GM21528 (cell line): ENCODE results near the gene MLXIP.
"Not testable (repeated sequence)": the region's sequence is repeated elsewhere in the genome, so short reads cannot be mapped to it uniquely, and the experiment has no call there.

Source experiments
- ATAC-seq: cut with Tn5 transposase; IDR thresholded peaks from one replicate; pipeline ENCODE4 v1.9.1; 2021; ENCODE audit warnings: mild to moderate bottlenecking, moderate library complexity; ENCODE audit not compliant: unreplicated experiment, low FRiP score

MLXIP gene

DNA sequence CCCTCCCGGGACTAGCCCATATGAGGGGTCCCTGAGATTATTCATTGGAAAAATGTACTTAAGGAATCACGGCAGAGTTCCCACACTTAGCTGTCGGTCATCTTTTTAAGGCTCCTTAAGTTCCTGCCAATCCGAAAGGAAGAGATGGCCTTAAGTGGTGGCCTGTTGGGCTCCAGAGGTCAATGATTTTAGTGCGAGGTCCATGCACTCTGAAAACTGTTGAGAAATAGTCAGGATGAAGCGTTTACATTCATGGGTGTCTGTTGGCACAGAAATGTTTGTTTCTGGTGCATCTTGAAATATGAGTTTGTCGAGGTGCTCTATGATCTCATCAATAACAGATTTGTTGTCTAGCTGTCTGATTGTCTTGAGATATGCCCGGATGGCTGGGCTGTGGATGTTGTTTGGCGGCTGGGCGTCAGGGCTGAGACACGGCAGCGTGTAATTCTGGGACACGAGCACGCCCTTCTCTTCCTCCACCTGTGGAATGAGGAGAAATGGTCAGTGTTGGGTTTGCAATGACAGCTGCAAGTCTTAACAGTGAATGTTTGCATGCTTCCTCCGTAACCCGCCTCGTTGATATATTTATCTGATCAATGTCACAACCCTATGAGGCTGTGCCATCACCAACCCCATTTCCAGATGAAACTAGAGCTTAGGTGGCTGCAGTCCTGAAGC lies 93.8 kb downstream of the MLXIP start:
- no peak for ATAC-seq

DNA sequence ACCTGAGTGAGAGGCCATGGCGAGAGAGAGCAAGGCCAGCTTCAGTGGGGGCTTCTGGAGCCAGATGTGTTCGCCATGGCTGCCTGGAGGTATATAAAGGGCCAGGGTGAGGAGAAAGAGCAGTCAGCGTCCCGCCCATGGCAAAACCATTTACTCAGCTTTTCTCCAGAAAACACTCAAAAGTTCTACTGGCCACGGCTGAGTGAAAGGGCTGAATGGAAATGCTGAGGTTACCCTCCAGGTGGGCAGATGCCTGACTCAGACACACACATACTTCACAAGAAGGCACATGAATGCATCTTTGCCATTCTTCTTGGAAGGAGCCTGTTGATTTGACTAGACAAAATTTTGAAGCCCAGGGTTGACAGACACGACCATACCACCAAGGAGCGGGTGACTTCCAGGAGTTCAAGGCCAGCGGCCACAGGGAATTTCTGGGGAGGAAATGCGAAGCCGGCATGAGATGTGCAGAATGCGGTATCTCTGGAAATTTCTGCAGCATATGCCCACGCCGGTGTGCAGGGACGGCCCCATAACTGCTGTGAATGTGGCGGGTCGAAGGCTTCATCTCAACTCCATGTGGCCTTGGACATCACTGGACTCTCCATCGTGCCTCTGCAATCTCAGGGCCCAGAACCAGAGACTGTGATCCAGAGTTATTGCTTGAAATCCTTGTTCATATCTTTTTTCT lies 95.7 kb downstream of the MLXIP start, which contains the start of gene IL31:
IL31 (minus strand) TSS at position 67 of the 691 bp plus-strand sequence; CDS start at position 18, 49 bp downstream.
- no peak for ATAC-seq

DNA sequence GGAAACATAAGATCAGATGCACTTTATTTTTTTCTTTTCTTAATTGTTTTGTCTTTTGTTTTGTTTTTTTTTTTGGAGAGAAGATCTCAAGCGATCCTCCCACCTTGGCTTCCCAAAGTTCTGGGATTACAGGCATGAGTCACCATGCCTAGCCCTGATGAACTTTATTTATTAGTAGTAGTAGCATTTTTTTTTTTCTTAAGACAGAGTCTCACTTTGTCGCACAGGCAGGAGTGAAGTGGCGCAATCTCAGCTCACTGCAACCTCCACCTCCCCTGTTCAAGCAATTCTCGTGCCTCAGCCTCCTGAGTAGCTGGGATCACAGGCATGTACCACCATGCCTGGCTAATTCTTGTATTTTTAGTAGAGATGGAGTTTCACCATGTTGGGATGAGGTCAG lies 97.9 kb downstream of the MLXIP start:
- ATAC-seq = not testable (repeated sequence)

- no peak for ATAC-seq
These were observed 104.5 kb downstream of the MLXIP start, which contains the start of gene LRRC43 for GRCh38 chr12:122182887-122183587. LRRC43 (plus strand) TSS chr12:122183123; CDS start chr12:122183145, 22 bp downstream.

DNA sequence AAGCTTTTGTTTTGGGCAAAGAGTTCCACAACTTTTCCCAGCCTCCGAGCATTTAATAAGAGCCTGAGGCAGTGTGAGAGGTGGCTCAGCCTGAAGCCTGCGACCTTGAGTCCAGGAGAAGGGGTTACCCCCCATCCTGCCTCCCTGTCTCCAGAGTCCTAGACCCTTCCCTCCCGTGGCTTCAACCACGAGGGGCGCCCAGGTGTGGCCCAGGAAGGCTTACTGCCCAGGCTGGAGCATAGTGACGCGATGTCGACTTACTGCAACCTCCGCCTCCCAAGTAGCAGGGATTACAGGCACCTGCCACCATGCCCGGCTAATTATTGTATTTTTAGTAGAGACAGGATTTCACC lies 105.0 kb downstream of the MLXIP start:
- ATAC-seq = no peak

- no peak for ATAC-seq
These were observed 106.0 kb downstream of the MLXIP start for GRCh38 chr12:122184517-122184916.

- ATAC-seq = no peak
These were observed 106.5 kb downstream of the MLXIP start for GRCh38 chr12:122185079-122185478.

GRCh38 chr12:122185494-122186082 lies 107.0 kb downstream of the MLXIP start:
- ATAC-seq = no peak

GRCh38 chr12:122187466-122187865 lies 108.9 kb downstream of the MLXIP start:
- no peak for ATAC-seq

DNA sequence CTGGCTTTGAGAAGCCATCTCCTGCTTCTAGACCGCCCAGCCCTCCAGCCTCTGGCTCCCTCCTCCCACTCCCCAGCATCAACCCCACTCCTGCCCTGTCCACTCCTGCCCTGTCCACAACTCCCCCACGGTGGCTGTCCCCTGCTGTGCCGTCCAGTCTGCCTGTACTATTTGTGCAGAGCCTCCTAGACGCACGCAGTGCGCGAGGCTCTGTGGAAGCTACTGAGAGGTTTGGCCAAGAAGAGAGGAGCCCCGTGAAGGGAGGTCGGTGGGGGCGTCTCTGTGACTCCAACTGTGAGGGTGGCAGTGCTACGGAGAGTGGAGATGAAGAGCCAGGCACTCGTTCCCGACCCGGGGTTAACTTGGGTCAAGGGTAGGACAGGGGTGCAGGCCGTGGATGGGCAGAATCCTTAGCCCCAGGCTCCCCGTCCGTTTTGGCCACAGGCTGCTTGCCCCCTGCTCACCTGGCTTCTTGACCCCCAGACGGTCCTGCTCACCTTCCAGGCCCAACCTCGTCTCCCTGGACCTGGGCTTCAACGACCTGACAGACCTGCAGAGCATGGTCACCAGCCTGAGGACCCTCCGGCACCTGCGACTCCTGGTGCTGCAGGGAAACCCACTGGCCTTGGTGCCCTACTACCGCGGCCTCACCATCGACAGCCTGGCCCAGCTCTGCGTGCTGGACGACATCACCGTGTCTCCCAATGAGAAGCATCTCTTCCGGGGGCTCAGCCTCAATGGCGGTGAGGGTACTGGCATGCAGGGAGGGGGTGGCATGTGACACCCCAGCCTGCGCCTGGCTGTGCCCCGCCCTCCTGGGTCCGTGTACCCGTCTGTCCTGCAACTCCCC lies 111.3 kb downstream of the MLXIP start:
- ATAC-seq = no peak

DNA sequence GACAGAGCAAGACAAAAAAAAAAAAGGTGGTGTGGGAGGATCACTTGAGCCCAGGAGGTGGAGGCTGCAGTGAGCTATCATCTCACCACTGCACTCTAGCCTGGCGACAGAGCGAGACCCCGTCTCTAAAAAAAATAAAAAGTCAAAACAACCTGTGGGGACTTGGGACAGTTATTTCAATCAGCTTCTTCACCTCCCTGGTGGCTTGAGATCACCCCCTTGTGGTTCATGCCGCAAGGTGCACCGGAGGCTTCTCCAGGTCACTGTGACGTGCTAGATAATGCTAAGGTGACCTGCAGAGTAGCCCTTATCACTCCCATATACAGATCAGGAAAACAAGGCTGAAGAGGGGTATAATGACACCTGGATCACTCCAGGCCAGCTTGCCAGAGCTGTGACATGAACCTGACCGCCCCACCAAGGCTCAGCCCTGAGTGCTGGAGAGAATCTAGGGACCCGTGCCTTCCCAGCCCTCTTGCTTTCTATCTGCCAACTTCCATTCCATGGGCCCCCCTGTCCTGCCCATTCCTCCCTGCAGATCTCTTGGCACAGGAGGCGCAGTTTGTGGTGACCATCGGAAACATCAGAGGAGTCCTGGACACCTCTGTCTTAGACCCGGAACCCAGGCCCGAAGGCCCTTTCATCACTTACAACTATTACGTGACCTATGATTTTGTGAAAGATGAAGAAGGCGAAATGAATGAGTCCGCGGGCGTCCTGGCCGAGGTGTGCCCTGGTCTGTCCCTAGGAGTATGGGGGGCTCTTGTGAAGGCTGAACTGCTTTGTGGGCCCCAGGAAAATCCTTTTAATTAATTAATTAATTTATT lies 112.5 kb downstream of the MLXIP start:
- no peak for ATAC-seq

DNA sequence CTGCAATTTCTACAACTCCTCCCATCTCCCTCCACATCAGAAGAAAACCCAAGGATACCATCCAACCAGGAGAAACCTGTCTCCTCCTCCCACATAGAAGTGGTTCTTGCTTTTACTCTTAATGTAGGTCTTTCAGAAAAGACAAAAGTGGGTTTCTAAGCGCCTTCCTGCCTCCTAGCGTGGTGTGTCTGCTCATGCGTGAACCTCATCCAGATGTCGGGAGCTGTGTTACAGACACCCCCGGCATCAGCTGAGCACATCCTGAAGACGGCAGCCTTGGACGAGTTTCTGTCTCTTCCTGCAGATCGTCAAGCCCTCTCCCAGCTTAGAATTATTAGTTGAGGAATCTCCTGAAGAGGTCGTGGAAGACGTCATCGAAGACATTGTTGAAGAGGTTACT lies 113.9 kb downstream of the MLXIP start:
- no peak for ATAC-seq

DNA sequence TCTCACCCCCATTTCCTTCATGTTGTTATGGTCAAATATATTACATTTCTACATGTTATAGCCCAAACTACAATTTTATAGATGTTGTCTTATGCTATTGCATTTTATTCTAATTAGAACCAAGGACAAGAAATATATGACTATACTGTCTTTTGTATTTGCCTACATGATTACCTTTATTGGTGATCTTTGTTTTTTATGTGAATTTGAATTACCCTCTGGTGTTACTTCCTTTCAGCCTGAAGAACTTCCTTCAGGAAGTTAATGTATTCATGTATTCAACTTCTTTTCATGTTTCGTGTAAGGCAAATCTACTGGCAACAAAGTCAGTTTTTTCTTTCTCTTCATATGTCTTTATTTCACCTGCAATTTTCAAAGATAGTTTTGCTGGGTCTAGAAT lies 116.2 kb downstream of the MLXIP start:
- ATAC-seq = no peak

- ATAC-seq = no peak
These were observed 116.8 kb downstream of the MLXIP start for GRCh38 chr12:122195405-122195804.
